ENCODE results near the gene ELF2. TPM values are rescaled to one million over a fixed set of nuclear protein-coding genes. Genes with fewer than 3 reads are reported as not detected.
"Not testable (repeated sequence)": the region's sequence is repeated elsewhere in the genome, so short reads cannot be mapped to it uniquely, and the experiment has no call there.

Gene ELF2
- total RNA-seq, 2 donors from 2014 or later = 47.6 to 53.9 TPM

GRCh38 chr4:139115226-139115625, 61.8 kb downstream of the ELF2 start:
- H3K4me3 Mint-ChIP-seq = no peak overlapping the region
- H3K9me3 Mint-ChIP-seq = no peaks in the 10 kb centered on the region
- H3K4me3 ChIP-seq (ENCODE audit: low read length) = no peak overlapping the region
- TF ChIP-seq CTCF (conservative IDR thresholded peaks at IDR 0.05) = no peak
- H3K27ac Mint-ChIP-seq = no peak overlapping the region
- no peaks in the 10 kb centered on the region for H3K4me1 ChIP-seq (ENCODE audit: control insufficient read depth, insufficient read depth, low read length)
- H3K27me3 ChIP-seq (ENCODE audit: control insufficient read depth, insufficient read depth, low read length, poor library complexity, severe bottlenecking) = no peaks in the 10 kb centered on the region
- no peak for DNase-seq
- H3K27ac ChIP-seq (ENCODE audit: low read depth, low read length) = no peak overlapping the region
- peaks cover 22% of the 10 kb centered on the region for H3K36me3 ChIP-seq (ENCODE audit: control insufficient read depth, insufficient read depth, low read length)
- H3K4me1 Mint-ChIP-seq = peaks cover 12% of the 10 kb centered on the region
- peaks cover 27% of the 10 kb centered on the region for H3K36me3 Mint-ChIP-seq (ENCODE audit: low read depth)
- no peak overlapping the region for H3K9ac ChIP-seq (ENCODE audit: extremely low read depth, low read length, poor library complexity, severe bottlenecking)
- H3K27me3 Mint-ChIP-seq (ENCODE audit: insufficient read depth) = no peaks in the 10 kb centered on the region
- WGBS, 2 experiments (ENCODE audit: insufficient coverage in 1 of 2, insufficient read length in 1 of 2) = 97 to 100% methylated on average over 3 to 44 of the region's 44 CpGs
- H3K9me3 ChIP-seq (ENCODE audit: control insufficient read depth, low read length) = no peaks in the 10 kb centered on the region

DNA sequence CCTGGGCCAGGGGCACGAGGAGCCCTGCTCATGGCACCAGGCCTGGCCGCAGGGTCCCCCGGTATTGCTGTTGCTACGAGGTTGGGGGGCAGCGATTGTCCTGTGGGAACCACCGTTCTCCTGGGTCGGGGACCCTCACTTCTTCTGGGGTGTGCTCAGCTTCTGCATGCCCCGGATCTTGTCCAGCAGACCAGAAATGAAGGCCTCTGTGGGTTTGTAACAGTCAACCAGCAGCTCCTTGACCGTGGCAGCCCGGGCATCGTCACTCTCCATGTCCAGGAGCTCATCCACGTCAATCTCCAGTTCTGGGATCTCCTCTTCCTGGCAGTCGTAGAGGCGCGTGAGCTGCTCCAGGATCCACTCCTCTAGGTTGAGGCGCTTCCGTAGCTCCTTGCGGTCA, 62.2 kb downstream of the ELF2 start:
- not testable (repeated sequence) for H3K27me3 Mint-ChIP-seq (ENCODE audit: insufficient read depth); H3K27me3 ChIP-seq (ENCODE audit: control insufficient read depth, insufficient read depth, low read length, poor library complexity, severe bottlenecking); H3K4me3 ChIP-seq (ENCODE audit: low read length); H3K9me3 ChIP-seq (ENCODE audit: control insufficient read depth, low read length); DNase-seq; H3K27ac Mint-ChIP-seq; H3K27ac ChIP-seq (ENCODE audit: low read depth, low read length); H3K9me3 Mint-ChIP-seq; H3K4me3 Mint-ChIP-seq; H3K4me1 ChIP-seq (ENCODE audit: control insufficient read depth, insufficient read depth, low read length); H3K9ac ChIP-seq (ENCODE audit: extremely low read depth, low read length, poor library complexity, severe bottlenecking)
- H3K36me3 ChIP-seq (ENCODE audit: control insufficient read depth, insufficient read depth, low read length) = peaks cover 22% of the 10 kb centered on the region
- Mint-ChIP-seq H3K36me3 (ENCODE audit: low read depth) (peaks cover 24% of the 10 kb centered on the region), H3K4me1 (peaks cover 15% of the 10 kb centered on the region)
- 96 to 100% methylated on average over 2 to 18 of the region's 18 CpGs for WGBS, 2 experiments (ENCODE audit: insufficient coverage in 1 of 2, insufficient read length in 1 of 2)

GRCh38 chr4:139112650-139113049, 64.4 kb downstream of the ELF2 start:
- Histone ChIP-seq H3K27me3 (ENCODE audit: control insufficient read depth, insufficient read depth, low read length, poor library complexity, severe bottlenecking) (no peaks in the 10 kb centered on the region), H3K4me1 (ENCODE audit: control insufficient read depth, insufficient read depth, low read length) (no peaks in the 10 kb centered on the region), H3K4me3 (ENCODE audit: low read length) (no peak overlapping the region), H3K36me3 (ENCODE audit: control insufficient read depth, insufficient read depth, low read length) (peaks cover 22% of the 10 kb centered on the region), H3K27ac (ENCODE audit: low read depth, low read length) (no peak overlapping the region), H3K9ac (ENCODE audit: extremely low read depth, low read length, poor library complexity, severe bottlenecking) (no peak overlapping the region), H3K9me3 (ENCODE audit: control insufficient read depth, low read length) (no peaks in the 10 kb centered on the region)
- H3K4me1 Mint-ChIP-seq = peaks cover 22% of the 10 kb centered on the region
- DNase-seq = no peak
- TF ChIP-seq CTCF (conservative IDR thresholded peaks at IDR 0.05) = no peak
- WGBS, 2 experiments (ENCODE audit: insufficient coverage in 1 of 2, insufficient read length in 1 of 2) = 84 to 93% methylated on average over 5 of the region's 5 CpGs
- no peaks in the 10 kb centered on the region for H3K27me3 Mint-ChIP-seq (ENCODE audit: insufficient read depth)
- H3K9me3 Mint-ChIP-seq = no peaks in the 10 kb centered on the region
- H3K36me3 Mint-ChIP-seq (ENCODE audit: low read depth) = peaks cover 23% of the 10 kb centered on the region
- no peak overlapping the region for H3K27ac Mint-ChIP-seq
- H3K4me3 Mint-ChIP-seq = no peak overlapping the region

DNA sequence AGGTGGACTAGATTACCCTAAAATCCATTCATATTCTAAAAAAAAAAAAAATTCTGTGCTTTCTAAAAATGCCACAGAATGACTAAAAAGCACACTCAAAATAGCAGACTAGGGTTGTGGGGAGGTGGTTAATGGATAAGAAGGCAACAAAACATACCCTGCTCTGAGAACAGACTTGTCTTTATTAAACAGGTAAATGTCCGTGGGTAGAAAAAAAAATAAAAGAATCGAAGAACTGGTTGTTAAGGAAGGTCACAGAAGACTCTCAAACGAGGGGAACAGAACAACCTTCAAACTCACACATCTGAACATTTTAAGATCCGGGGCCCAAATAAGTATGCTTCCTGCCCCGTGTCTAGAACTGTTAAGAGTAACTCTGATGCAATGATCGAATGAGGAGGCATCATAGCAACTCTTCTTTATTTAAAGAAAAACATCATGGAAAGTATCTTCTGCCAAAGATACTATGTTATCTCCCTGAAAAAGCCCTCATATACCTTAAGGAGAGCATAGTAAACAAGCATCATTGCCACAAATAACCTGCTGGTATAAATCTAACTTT, 68.4 kb downstream of the ELF2 start:
- Mint-ChIP-seq H3K4me1 (peaks cover 22% of the 10 kb centered on the region), H3K36me3 (ENCODE audit: low read depth) (peaks cover 15% of the 10 kb centered on the region), H3K9me3 (no peaks in the 10 kb centered on the region), H3K4me3 (no peak overlapping the region), H3K27me3 (ENCODE audit: insufficient read depth) (no peaks in the 10 kb centered on the region), H3K27ac (peak overlapping the region; percentile 85)
- Histone ChIP-seq H3K4me3 (ENCODE audit: low read length) (no peak overlapping the region), H3K9me3 (ENCODE audit: control insufficient read depth, low read length) (no peaks in the 10 kb centered on the region), H3K36me3 (ENCODE audit: control insufficient read depth, insufficient read depth, low read length) (no peaks in the 10 kb centered on the region), H3K4me1 (ENCODE audit: control insufficient read depth, insufficient read depth, low read length) (no peaks in the 10 kb centered on the region), H3K27me3 (ENCODE audit: control insufficient read depth, insufficient read depth, low read length, poor library complexity, severe bottlenecking) (no peaks in the 10 kb centered on the region), H3K27ac (ENCODE audit: low read depth, low read length) (no peak overlapping the region), H3K9ac (ENCODE audit: extremely low read depth, low read length, poor library complexity, severe bottlenecking) (no peak overlapping the region)
- no peak for DNase-seq
- TF ChIP-seq CTCF (conservative IDR thresholded peaks at IDR 0.05) = no peak
- 86 to 96% methylated on average over 4 to 6 of the region's 6 CpGs for WGBS, 2 experiments (ENCODE audit: insufficient coverage in 1 of 2, insufficient read length in 1 of 2)
